Activated CD4-positive, alpha-beta T cell treated with anti-CD3 and anti-CD28 coated beads for 36 hours (primary cell): ENCODE measurements around the gene RAB9B. TPM values are rescaled to one million over a fixed set of nuclear protein-coding genes. Genes with fewer than 3 reads are reported as not detected.

Source experiments
- ATAC-seq: fragments of 200-7000 bp; cut with Tn5 transposase; one replicate; pipeline ENCODE4 v1.10.0; 2021; ENCODE audit warnings: mild to moderate bottlenecking, moderate library complexity
- CTCF ChIA-PET: fragments of 350-600 bp; sonication (Branson Sonifier 250); formaldehyde crosslinking; loops from one replicate; lab custom pipeline; 2021; ENCODE audit warnings: antibody characterized with exemption; lab: Charles Lee
- POLR2A ChIA-PET: fragments of 350-600 bp; sonication (Branson Sonifier 250); formaldehyde crosslinking; loops from one replicate; lab custom pipeline; 2021; ENCODE audit warnings: antibody characterized with exemption, inconsistent platforms; lab: Charles Lee
- DNase-seq: peaks from one replicate; pipeline ENCODE4 v3.0.0-alpha.2; 2020
- H3K27ac Mint-ChIP-seq: one replicate; pipeline ENCODE4 v1.8.0; 2021; ENCODE audit warnings: mixed read lengths
- H3K27me3 Mint-ChIP-seq: one replicate; pipeline ENCODE4 v1.8.0; 2021; ENCODE audit warnings: mixed read lengths
- H3K36me3 Mint-ChIP-seq: one replicate; pipeline ENCODE4 v1.8.0; 2021; ENCODE audit warnings: low read depth, mixed read lengths
- H3K4me1 Mint-ChIP-seq: one replicate; pipeline ENCODE4 v1.8.0; 2021; ENCODE audit warnings: mixed read lengths
- H3K4me3 Mint-ChIP-seq: one replicate; pipeline ENCODE4 v1.8.0; 2021; ENCODE audit warnings: mild to moderate bottlenecking, moderate library complexity, mixed read lengths
- H3K9me3 Mint-ChIP-seq: one replicate; pipeline ENCODE4 v1.8.0; 2021; ENCODE audit warnings: low read depth, mixed read lengths
- intact Hi-C, 2 experiments: fragments of 100-400 bp; cut with DNase I in 1 of 2; cut with micrococcal nuclease in 1 of 2; formaldehyde crosslinking; loops; one replicate each; pipeline versions ENCODE4 v1.14.2 to v1.15.1; 2022 to 2024; cut with DNase I, micrococcal nuclease
- total RNA-seq, 2 experiments: library from RNA; stranded (reverse); gene quantifications; one replicate each; pipeline ENCODE4 v1.2.3, GENCODE V29; 2021

RAB9B gene
- total RNA-seq, 2 experiments from 2014 or later, result 0.37 to 0.48 TPM

GRCh38 chrX:103783971-103784370, 48.1 kb downstream of the RAB9B start:
- no peaks in the 10 kb centered on the region for H3K4me1 Mint-ChIP-seq
- DNase-seq (no peak), ATAC-seq (no peak)
- no peak overlapping the region for H3K27ac Mint-ChIP-seq
- H3K9me3 Mint-ChIP-seq, result no peaks in the 10 kb centered on the region
- H3K36me3 Mint-ChIP-seq, result no peaks in the 10 kb centered on the region
- intact Hi-C loops, result no loop called here
- POLR2A ChIA-PET, result no interaction called here
- no peaks in the 10 kb centered on the region for H3K27me3 Mint-ChIP-seq
- H3K4me3 Mint-ChIP-seq, result no peak overlapping the region
- CTCF ChIA-PET, result no interaction called here

GRCh38 chrX:103783196-103783595, 48.9 kb downstream of the RAB9B start:
- ChIA-PET POLR2A (no interaction called here), CTCF (no interaction called here)
- intact Hi-C loops, result no loop called here
- Mint-ChIP-seq H3K27ac (no peak overlapping the region), H3K9me3 (no peaks in the 10 kb centered on the region), H3K27me3 (peaks cover 2% of the 10 kb centered on the region), H3K4me3 (no peak overlapping the region), H3K36me3 (no peaks in the 10 kb centered on the region), H3K4me1 (no peaks in the 10 kb centered on the region)
- DNase-seq (no peak), ATAC-seq (no peak)

DNA sequence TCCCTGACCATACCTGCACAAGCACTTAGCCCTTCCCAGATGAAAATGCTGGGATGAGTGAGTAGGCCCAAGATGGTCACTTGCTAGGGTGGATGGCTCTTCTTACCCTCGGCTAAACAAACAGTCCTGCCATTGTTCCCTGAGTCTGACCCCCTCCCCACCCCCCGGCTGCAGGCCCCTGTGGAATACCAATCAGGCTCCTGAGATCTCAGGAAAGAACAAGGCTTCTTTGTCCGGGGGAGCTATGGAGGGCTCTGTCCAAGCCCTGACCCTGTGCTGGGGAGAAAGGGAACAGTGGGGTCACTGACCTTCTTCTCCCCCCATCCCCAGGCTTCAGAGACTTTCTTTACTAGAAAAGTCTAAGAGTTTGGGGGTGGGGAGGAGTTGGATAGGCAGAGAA, 49.4 kb downstream of the RAB9B start:
- ATAC-seq, result no peak
- Mint-ChIP-seq H3K4me1 (no peaks in the 10 kb centered on the region), H3K4me3 (no peak overlapping the region), H3K27ac (no peak overlapping the region), H3K36me3 (no peaks in the 10 kb centered on the region), H3K27me3 (peaks cover 6% of the 10 kb centered on the region), H3K9me3 (no peaks in the 10 kb centered on the region)
- no peak for DNase-seq
- intact Hi-C loops, result no loop called here
- ChIA-PET CTCF (no interaction called here), POLR2A (no interaction called here)

DNA sequence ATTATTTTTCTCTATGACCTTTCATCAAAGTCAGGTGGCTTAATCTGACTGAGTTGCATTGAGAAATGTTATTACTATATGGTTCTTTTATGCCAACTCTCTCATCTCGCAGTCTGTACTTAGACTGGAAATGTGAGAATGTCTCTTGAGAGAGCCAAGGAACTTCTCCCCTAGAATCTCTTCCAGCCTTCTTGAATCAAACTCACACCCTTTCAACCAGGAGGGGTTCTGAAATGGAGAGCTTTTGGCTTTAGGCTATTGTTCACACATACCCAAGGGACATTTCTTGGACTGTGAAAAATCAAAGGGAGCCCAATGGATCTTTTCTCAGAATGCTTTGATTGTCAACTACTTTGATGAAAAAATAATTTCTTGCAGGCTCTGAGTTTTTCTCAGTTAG, 50.4 kb downstream of the RAB9B start:
- no peak for DNase-seq
- CTCF ChIA-PET, result no interaction called here
- no peak for ATAC-seq
- no peaks in the 10 kb centered on the region for H3K4me1 Mint-ChIP-seq
- no peaks in the 10 kb centered on the region for H3K9me3 Mint-ChIP-seq
- H3K27ac Mint-ChIP-seq, result no peak overlapping the region
- intact Hi-C loops, result no loop called here
- H3K4me3 Mint-ChIP-seq, result no peak overlapping the region
- H3K36me3 Mint-ChIP-seq, result no peaks in the 10 kb centered on the region
- POLR2A ChIA-PET, result no interaction called here
- H3K27me3 Mint-ChIP-seq, result peaks cover 6% of the 10 kb centered on the region

GRCh38 chrX:103781062-103781402, 51.0 kb downstream of the RAB9B start:
- ChIA-PET POLR2A (no interaction called here), CTCF (no interaction called here)
- Mint-ChIP-seq H3K9me3 (no peaks in the 10 kb centered on the region), H3K4me1 (no peaks in the 10 kb centered on the region), H3K4me3 (no peak overlapping the region), H3K36me3 (no peaks in the 10 kb centered on the region), H3K27ac (no peak overlapping the region), H3K27me3 (peaks cover 6% of the 10 kb centered on the region)
- intact Hi-C loops, result no loop called here
- DNase-seq (no peak), ATAC-seq (no peak)

DNA sequence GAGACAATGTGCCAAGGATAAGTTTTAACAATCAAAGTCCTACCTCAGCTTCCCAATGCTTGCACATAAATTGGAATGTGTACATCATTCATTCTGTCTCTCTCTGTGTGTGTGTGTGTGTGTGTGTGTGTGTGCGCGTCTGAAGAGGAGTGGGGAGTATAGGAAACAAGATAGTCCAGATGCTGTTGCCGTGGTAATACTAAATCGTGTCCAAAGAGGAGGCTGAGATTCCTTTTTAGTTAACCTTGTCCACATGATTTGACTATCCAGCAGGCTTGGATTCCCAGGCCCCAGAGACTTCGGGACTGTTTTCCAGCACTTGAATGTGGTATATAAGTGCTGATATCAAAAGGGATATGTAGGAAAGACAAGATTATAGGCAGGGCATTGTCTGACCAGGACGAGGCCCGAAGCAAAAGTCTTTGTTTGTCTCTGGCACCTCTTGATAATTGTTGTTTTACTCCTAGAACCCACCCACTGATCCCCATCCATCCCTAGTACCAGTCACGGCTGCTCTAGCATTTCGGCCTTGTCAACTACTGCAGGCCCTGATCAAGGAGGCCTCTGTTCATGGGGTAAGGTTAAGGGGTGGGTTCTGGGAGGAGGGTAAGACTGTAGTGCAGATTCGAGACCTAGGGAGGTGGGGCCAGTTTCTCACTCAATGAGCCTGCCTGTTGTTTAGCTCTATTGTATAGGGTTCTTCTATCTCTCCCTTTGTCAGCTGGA, 51.6 kb downstream of the RAB9B start:
- intact Hi-C loops, result no loop called here
- no peak overlapping the region for H3K27ac Mint-ChIP-seq

DNA sequence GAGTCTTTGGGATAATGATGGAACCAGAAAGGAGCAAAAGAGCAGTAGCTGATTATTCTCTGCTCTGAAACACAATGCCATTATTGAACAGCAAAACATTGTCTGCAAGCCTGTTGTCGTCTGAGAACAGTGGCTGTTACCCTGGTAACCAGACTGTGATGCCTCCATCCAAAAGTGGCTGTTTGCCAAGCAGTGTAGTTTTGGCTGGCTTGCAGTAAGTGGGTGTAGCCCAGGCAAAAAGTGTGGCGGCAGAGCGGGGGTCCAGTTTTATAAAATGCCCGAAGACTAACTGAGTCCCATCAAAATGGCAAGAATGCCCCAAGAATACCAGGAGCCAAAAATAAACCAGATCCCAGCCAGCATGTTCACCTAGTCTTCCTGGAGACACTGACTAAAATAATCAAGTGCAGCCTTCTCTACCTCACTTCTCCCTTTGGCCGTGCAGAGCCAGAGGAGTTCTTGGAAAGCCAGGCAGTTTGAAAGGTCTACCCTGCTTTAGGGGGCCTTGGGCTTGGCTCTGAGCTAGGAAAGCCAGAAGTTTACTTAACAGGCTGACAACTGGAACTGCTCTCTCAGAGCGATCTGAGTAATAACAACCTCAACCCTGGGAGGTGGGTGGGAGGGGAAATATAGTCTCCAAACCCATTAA, 52.8 kb downstream of the RAB9B start:
- H3K4me3 Mint-ChIP-seq, result no peak overlapping the region
- ChIA-PET POLR2A (no interaction called here), CTCF (no interaction called here)
- DNase-seq (no peak), ATAC-seq (no peak)
- H3K36me3 Mint-ChIP-seq, result no peaks in the 10 kb centered on the region
- H3K9me3 Mint-ChIP-seq, result no peaks in the 10 kb centered on the region
- H3K4me1 Mint-ChIP-seq, result no peaks in the 10 kb centered on the region
- H3K27me3 Mint-ChIP-seq, result peaks cover 10% of the 10 kb centered on the region
- intact Hi-C loops, result no loop called here
- no peak overlapping the region for H3K27ac Mint-ChIP-seq

More for the DNA sequence above, 51.6 kb downstream of the RAB9B start:
- no peaks in the 10 kb centered on the region for H3K36me3 Mint-ChIP-seq
- POLR2A ChIA-PET, result no interaction called here
- peaks cover 6% of the 10 kb centered on the region for H3K27me3 Mint-ChIP-seq
- CTCF ChIA-PET, result no interaction called here
- no peak for DNase-seq
- H3K4me1 Mint-ChIP-seq, result no peaks in the 10 kb centered on the region
- no peak for ATAC-seq
- no peak overlapping the region for H3K4me3 Mint-ChIP-seq
- H3K9me3 Mint-ChIP-seq, result no peaks in the 10 kb centered on the region

DNA sequence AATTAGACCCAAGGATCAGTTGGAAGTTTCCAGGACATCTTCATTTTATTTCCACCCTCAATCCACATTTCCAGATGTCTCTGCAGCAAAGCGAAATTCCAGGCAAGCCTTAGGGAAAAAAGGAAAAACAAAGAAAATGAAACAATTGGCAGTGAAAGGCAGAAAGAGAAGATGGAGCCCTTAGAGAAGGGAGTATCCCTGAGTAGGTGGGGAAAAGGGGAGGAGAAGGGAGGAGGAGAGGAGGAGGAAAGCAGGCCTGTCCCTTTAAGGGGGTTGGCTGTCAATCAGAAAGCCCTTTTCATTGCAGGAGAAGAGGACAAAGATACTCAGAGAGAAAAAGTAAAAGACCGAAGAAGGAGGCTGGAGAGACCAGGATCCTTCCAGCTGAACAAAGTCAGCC, 55.5 kb downstream of the RAB9B start, which contains the start of gene PLP1:
TSS of gene PLP1 (plus strand) at position 295 of the 400 bp plus-strand sequence. CDS start 156 bp downstream, outside the sequence.
- POLR2A ChIA-PET, result no interaction called here

DNA sequence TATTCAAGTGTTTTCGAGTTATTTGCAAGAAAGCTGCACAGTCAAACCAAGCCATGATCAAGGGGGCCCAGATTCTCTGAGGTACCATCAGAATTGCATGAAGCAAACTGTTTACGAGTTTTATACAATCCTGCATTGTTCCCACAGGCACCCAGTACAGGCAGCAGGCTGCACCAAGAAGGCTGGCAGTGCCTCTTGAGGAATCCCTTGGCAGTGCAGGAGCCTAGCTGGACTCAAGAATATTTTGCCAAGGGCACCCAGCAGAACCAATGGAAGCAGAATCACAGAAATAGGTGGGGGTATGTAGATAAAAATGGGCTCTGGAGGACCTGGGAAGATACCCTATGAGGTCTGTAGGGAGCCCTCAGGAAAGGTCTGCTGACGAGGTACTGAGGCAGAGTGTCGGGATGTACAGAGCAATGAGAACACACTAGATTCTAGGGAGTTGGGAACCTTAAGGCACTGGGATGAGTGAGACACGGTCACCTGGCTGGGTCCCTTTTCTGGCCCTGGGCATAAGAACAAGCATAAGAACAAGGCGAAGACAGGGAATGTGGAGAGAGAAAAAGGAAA, 57.9 kb downstream of the RAB9B start:
- Mint-ChIP-seq H3K4me1 (no peaks in the 10 kb centered on the region), H3K27ac (no peak overlapping the region), H3K36me3 (no peaks in the 10 kb centered on the region), H3K27me3 (peaks cover 10% of the 10 kb centered on the region), H3K9me3 (no peaks in the 10 kb centered on the region), H3K4me3 (no peak overlapping the region)
- intact Hi-C loops, result loop anchor here in 1 of 2 experiments (1.0 to 2.0 kb wide), 2 partner anchors 63 to 241 kb away; partner anchors contain the start of gene TMEM31
- ATAC-seq (no peak), DNase-seq (no peak)
- CTCF ChIA-PET, result interaction anchor here (0.6 to 1.2 kb wide), 2 partner anchors 32 to 67 kb away, joined by 3 read pairs; no protein-coding TSS in a partner anchor
- POLR2A ChIA-PET, result interaction anchor here (0.6 kb wide), 1 partner anchor 241 kb away, joined by 4 read pairs; no protein-coding TSS in a partner anchor

More for the DNA sequence above, 55.5 kb downstream of the RAB9B start, which contains the start of gene PLP1:
- intact Hi-C loops, result no loop called here
- ATAC-seq (no peak), DNase-seq (no peak)
- Mint-ChIP-seq H3K27ac (no peak within 1 kb of the TSS), H3K27me3 (peaks cover 10% of the 10 kb centered on the region), H3K9me3 (no peaks in the 10 kb centered on the region), H3K4me3 (no peak within 1 kb of the TSS), H3K36me3 (no peaks in the 10 kb centered on the region), H3K4me1 (no peaks in the 10 kb centered on the region)
- CTCF ChIA-PET, result no interaction called here

- ChIA-PET CTCF (no interaction called here), POLR2A (interaction anchor here (0.6 kb wide), 1 partner anchor 240 kb away, joined by 4 read pairs; no protein-coding TSS in a partner anchor)
- no peaks in the 10 kb centered on the region for H3K9me3 Mint-ChIP-seq
- H3K27ac Mint-ChIP-seq, result no peak overlapping the region
- H3K4me1 Mint-ChIP-seq, result no peaks in the 10 kb centered on the region
- no peak for ATAC-seq
- intact Hi-C loops, result no loop called here
- no peak for DNase-seq
- H3K36me3 Mint-ChIP-seq, result no peaks in the 10 kb centered on the region
- peaks cover 10% of the 10 kb centered on the region for H3K27me3 Mint-ChIP-seq
- H3K4me3 Mint-ChIP-seq, result no peak overlapping the region
Observed at GRCh38 chrX:103773445-103773844, 58.6 kb downstream of the RAB9B start.
